A549 (cell line): ENCODE measurements around the gene PPP1R12C.

ENCODE experiments used
- CTCF ChIP-seq: fragments of >200 bp; sonication (Bioruptor Twin); formaldehyde crosslinking; IDR thresholded peaks from 3 replicates; pipeline ENCODE4 v1.5.1; 2016
- GATA3 ChIP-seq: IDR thresholded peaks from 2 replicates; pipeline ENCODE4 v1.6.1; 2012; ENCODE audit warnings: borderline replicate concordance
- NR3C1 ChIP-seq: fragments of >200 bp; sonication (Bioruptor Twin); formaldehyde crosslinking; IDR thresholded peaks from 3 replicates; pipeline ENCODE4 v1.6.1; 2017
- POLR2AphosphoS2 ChIP-seq: conservative IDR thresholded peaks from 2 replicates; pipeline ENCODE4 v1.6.1; 2012; ENCODE audit warnings: low read length, improper control_type of control experiment, inconsistent platforms
- SMC3 ChIP-seq: fragments of >200 bp; sonication (Bioruptor Twin); formaldehyde crosslinking; IDR thresholded peaks from 3 replicates; pipeline ENCODE4 v1.6.1; 2018; ENCODE audit warnings: inconsistent platforms
- SREBF2 ChIP-seq: fragments of 450-650 bp; IDR thresholded peaks from 2 replicates; pipeline ENCODE4 v1.6.1; 2014; ENCODE audit warnings: mild to moderate bottlenecking, moderate library complexity
- USF2 ChIP-seq: fragments of 450-650 bp; IDR thresholded peaks from 2 replicates; pipeline ENCODE4 v1.6.1; 2014; ENCODE audit warnings: antibody characterized with exemption

- TF ChIP-seq NR3C1 (no peak), CTCF (no peak), GATA3 (no peak), SREBF2 (no peak), USF2 (no peak), SMC3 (no peak), POLR2AphosphoS2 (no peak)
These were observed 41.7 kb upstream of the PPP1R12C start for GRCh38 chr19:55158848-55159749.
